SK-N-MC (cell line): ENCODE measurements around the gene NRP1.

ENCODE experiments used
- EZH2 ChIP-seq: fragments of 200-600 bp; sonication (generic); IDR thresholded peaks from one replicate; pipeline ENCODE4 v1.6.1; 2017; ENCODE audit warnings: antibody characterized with exemption
- FOXP2 ChIP-seq: optimal IDR thresholded peaks from 2 replicates; pipeline ENCODE3; 2011; ENCODE audit warnings: mild to moderate bottlenecking, moderate library complexity; ENCODE audit not compliant: insufficient read depth; ENCODE audit errors: extremely low read length, control extremely low read depth
- POLR2AphosphoS5 ChIP-seq: IDR thresholded peaks from 2 replicates; pipeline ENCODE4 v1.6.1; 2012; ENCODE audit warnings: mild to moderate bottlenecking, low read depth, low read length, borderline replicate concordance

DNA sequence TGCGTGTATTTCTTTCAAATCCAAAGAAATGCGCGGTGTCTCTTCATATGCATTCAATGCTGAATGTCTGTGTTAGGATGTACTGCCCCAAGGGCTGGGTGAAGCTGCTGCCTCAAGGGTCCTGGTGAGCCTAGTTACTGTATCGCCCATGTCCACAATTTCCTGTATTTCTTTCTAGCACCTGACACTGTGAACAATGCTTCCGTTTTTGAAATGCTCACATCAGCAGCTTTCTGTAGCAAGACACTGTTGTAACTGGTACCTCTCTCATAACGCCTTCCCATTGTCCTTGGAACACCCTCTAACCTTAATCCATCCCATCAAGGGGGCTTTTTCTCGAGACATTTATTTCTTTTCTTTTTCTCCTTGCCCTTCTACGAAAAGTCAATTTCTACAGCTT lies 25.1 kb downstream of the NRP1 start:
- TF ChIP-seq POLR2AphosphoS5, result no peak
- no peak for TF ChIP-seq EZH2
- no peak for TF ChIP-seq FOXP2
